ENCODE measurements around the gene TENT5C.

TENT5C gene

DNA sequence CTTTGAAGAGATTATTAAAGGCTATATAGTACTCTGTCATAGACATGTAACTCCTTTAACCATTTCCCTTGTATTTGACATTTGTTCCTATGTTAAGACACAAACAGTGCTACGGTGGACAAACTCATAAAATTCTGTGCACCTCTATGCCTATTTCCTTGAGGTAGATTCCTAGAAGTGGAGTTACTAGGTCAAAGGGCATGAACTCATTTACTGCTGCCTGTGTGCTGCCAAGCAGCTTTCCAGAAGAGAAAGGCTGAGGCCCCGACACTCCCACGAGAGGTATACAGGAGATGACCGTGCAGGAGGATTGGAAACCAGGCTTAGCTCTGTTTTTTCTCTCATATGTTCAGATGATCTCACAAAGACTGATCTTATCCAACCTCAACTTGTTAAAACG is 34.4 kb upstream of the TENT5C start:
- no peak for ATAC-seq
- no peak for TF ChIP-seq ZNF8 (CRISPR knock-in tag; IDR thresholded peaks at IDR 0.05)

DNA sequence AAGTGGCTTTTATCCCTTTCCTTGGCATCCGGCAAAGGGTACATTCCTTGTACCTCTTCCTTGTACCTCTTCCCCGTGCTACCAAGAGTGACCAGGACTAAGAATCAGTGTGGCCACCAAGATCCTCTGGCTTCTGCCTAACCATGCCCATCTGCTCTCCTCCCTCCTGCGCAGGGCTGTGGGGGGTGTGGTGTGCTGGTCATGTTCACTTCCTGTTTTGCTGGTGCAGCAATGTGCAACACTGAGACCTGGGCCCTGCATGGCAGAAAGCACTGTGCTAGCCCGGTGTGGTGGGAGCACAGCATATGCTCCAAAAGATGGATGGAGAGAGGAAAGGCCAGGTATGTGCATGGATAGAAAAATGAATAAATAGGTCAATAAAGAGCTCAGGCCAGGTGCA is 33.3 kb upstream of the TENT5C start:
- ATAC-seq = no peak
- TF ChIP-seq RARB (CRISPR knock-in tag; IDR thresholded peaks at IDR 0.05) = no peak
- TF ChIP-seq TCF4 (CRISPR knock-in tag; IDR thresholded peaks at IDR 0.05; ENCODE audit: borderline replicate concordance) = no peak
- no peak for TF ChIP-seq BACH2 (CRISPR knock-in tag; IDR thresholded peaks at IDR 0.05; ENCODE audit: borderline replicate concordance)
- TF ChIP-seq ISL1 (CRISPR knock-in tag; IDR thresholded peaks at IDR 0.05) = no peak
- TF ChIP-seq SNAI2 (CRISPR knock-in tag; IDR thresholded peaks at IDR 0.05) = no peak
- TF ChIP-seq GLIS3 (CRISPR knock-in tag; IDR thresholded peaks at IDR 0.05) = no peak
- TF ChIP-seq PPARA (CRISPR knock-in tag; IDR thresholded peaks at IDR 0.05; ENCODE audit: borderline replicate concordance) = no peak

DNA sequence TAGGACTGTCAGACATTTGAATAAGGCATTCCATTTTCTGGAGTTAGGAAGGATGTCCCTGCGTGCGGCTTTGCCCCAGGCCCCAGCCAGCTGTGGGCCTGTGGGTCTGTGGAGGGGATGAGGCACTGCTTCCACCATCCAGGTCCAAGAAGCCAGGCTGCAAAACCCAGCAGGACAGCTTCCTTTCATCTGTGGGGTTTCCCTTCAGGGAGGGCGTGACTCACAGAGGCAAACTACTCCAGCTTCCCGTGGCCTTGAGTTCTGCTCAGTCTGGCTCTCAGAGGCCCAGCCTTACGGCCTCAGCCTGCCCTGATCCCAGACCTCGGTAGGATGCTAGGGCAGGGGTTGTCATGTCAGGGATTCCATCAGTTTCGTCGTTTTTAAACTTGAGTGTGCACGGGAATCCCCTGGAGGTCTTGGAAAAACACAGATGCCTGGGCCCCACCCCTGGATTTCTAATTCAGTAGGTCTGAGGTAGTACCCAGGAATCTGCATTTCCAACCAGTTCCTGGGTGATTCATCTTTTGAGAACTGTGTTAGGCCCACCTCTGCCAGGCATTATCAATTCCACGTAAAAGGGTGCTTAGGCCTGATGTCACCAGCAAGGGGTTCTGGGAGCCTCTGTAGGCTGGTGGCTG is 32.3 kb upstream of the TENT5C start:
- ATAC-seq = no peak
- TF ChIP-seq RARB (CRISPR knock-in tag; IDR thresholded peaks at IDR 0.05) (no peak), BACH2 (CRISPR knock-in tag; IDR thresholded peaks at IDR 0.05; ENCODE audit: borderline replicate concordance) (no peak), ARNTL (CRISPR knock-in tag; IDR thresholded peaks at IDR 0.05; ENCODE audit: borderline replicate concordance, low read depth) (no peak), ZFP30 (CRISPR knock-in tag; IDR thresholded peaks at IDR 0.05) (no peak), GLIS3 (CRISPR knock-in tag; IDR thresholded peaks at IDR 0.05) (no peak), ZFP3 (CRISPR knock-in tag; IDR thresholded peaks at IDR 0.05) (no peak), PPARA (CRISPR knock-in tag; IDR thresholded peaks at IDR 0.05; ENCODE audit: borderline replicate concordance) (no peak), OSR1 (CRISPR knock-in tag; IDR thresholded peaks at IDR 0.05) (no peak)
- TF ChIP-seq, protein P1, sequence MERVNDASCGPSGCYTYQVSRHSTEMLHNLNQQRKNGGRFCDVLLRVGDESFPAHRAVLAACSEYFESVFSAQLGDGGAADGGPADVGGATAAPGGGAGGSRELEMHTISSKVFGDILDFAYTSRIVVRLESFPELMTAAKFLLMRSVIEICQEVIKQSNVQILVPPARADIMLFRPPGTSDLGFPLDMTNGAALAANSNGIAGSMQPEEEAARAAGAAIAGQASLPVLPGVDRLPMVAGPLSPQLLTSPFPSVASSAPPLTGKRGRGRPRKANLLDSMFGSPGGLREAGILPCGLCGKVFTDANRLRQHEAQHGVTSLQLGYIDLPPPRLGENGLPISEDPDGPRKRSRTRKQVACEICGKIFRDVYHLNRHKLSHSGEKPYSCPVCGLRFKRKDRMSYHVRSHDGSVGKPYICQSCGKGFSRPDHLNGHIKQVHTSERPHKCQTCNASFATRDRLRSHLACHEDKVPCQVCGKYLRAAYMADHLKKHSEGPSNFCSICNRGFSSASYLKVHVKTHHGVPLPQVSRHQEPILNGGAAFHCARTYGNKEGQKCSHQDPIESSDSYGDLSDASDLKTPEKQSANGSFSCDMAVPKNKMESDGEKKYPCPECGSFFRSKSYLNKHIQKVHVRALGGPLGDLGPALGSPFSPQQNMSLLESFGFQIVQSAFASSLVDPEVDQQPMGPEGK (CRISPR knock-in tag; IDR thresholded peaks at IDR 0.05; ENCODE audit: borderline replicate concordance) = no peak
- TF ChIP-seq, protein P2, sequence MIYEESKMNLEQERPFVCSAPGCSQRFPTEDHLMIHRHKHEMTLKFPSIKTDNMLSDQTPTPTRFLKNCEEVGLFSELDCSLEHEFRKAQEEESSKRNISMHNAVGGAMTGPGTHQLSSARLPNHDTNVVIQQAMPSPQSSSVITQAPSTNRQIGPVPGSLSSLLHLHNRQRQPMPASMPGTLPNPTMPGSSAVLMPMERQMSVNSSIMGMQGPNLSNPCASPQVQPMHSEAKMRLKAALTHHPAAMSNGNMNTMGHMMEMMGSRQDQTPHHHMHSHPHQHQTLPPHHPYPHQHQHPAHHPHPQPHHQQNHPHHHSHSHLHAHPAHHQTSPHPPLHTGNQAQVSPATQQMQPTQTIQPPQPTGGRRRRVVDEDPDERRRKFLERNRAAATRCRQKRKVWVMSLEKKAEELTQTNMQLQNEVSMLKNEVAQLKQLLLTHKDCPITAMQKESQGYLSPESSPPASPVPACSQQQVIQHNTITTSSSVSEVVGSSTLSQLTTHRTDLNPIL (CRISPR knock-in tag; IDR thresholded peaks at IDR 0.05; ENCODE audit: low read depth) = no peak
- TF ChIP-seq, protein P3, sequence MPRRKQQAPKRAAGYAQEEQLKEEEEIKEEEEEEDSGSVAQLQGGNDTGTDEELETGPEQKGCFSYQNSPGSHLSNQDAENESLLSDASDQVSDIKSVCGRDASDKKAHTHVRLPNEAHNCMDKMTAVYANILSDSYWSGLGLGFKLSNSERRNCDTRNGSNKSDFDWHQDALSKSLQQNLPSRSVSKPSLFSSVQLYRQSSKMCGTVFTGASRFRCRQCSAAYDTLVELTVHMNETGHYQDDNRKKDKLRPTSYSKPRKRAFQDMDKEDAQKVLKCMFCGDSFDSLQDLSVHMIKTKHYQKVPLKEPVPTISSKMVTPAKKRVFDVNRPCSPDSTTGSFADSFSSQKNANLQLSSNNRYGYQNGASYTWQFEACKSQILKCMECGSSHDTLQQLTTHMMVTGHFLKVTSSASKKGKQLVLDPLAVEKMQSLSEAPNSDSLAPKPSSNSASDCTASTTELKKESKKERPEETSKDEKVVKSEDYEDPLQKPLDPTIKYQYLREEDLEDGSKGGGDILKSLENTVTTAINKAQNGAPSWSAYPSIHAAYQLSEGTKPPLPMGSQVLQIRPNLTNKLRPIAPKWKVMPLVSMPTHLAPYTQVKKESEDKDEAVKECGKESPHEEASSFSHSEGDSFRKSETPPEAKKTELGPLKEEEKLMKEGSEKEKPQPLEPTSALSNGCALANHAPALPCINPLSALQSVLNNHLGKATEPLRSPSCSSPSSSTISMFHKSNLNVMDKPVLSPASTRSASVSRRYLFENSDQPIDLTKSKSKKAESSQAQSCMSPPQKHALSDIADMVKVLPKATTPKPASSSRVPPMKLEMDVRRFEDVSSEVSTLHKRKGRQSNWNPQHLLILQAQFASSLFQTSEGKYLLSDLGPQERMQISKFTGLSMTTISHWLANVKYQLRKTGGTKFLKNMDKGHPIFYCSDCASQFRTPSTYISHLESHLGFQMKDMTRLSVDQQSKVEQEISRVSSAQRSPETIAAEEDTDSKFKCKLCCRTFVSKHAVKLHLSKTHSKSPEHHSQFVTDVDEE (CRISPR knock-in tag; IDR thresholded peaks at IDR 0.05) = no peak

DNA sequence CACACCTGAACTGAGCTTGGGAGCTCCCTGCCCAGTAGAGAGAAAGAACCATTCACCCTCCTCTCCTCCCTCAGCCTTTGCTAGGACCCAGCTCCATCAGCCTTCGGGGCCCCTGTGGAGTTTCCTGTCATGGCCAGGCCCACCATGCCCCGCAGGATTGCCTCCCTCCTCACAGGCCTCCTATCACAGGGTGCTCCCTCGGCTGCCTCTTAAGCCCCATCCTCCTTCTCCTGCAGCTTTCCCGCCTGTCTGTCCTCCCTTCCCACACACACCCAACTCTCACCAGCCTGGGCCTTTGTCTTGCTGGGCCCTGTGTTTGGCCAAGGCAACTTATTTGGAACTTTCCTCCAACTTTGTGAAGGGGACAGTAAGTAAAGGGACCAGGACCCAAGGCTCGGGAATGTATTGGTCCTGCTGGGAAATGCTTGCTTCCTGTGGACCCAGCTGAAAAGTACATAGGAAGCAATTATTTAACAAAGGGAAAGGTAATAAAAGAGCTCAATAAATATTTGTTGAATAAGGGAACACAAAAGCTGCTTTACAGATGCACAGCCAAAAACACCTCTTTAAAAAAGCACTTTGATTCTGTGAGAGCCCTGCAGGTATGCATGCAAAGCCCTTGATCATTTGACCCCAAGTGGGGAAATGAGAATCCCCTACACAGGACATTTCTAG is 31.6 kb upstream of the TENT5C start:
- ATAC-seq = no peak
- TF ChIP-seq RARB (CRISPR knock-in tag; IDR thresholded peaks at IDR 0.05) (no peak), ISL1 (CRISPR knock-in tag; IDR thresholded peaks at IDR 0.05) (no peak), PPARA (CRISPR knock-in tag; IDR thresholded peaks at IDR 0.05; ENCODE audit: borderline replicate concordance) (no peak), POU6F1 (CRISPR knock-in tag; IDR thresholded peaks at IDR 0.05; ENCODE audit: borderline replicate concordance, low read depth) (no peak), ZFP30 (CRISPR knock-in tag; IDR thresholded peaks at IDR 0.05) (no peak), GLIS3 (CRISPR knock-in tag; IDR thresholded peaks at IDR 0.05) (no peak), ZNF70 (CRISPR knock-in tag; IDR thresholded peaks at IDR 0.05) (no peak), ZFP3 (CRISPR knock-in tag; IDR thresholded peaks at IDR 0.05) (no peak), OSR1 (CRISPR knock-in tag; IDR thresholded peaks at IDR 0.05) (no peak), TOX (CRISPR knock-in tag; IDR thresholded peaks at IDR 0.05; ENCODE audit: borderline replicate concordance) (no peak), ARNTL (CRISPR knock-in tag; IDR thresholded peaks at IDR 0.05; ENCODE audit: borderline replicate concordance, low read depth) (no peak), ESRRG (CRISPR knock-in tag; IDR thresholded peaks at IDR 0.05) (no peak), SNAI2 (CRISPR knock-in tag; IDR thresholded peaks at IDR 0.05) (no peak), ZC3H10 (CRISPR knock-in tag; IDR thresholded peaks at IDR 0.05) (no peak)
- TF ChIP-seq, protein P1 (CRISPR knock-in tag; IDR thresholded peaks at IDR 0.05; ENCODE audit: borderline replicate concordance) = no peak
- TF ChIP-seq, protein P3 (CRISPR knock-in tag; IDR thresholded peaks at IDR 0.05) = no peak

Measured in SK-N-SH treated with all-trans-retinoic acid at 6 μM for 48 hours (cell line).